Panc1 (cell line): ENCODE data around the gene SERTM1. TPM values are rescaled to one million over a fixed set of nuclear protein-coding genes. Genes with fewer than 3 reads are reported as not detected.

Experiments used
- ATAC-seq: fragments of 200-7000 bp; cut with Tn5 transposase; 2 replicates; pipeline ENCODE4 v1.9.1; 2020; ENCODE audit warnings: mild to moderate bottlenecking, moderate library complexity
- BruUV-seq: library from RNA; stranded (reverse); fragments of 400-500 nt; replicated peaks from 2 replicates; lab custom pipeline; 2021; lab: Mats Ljungman, UMichigan
- CTCF ChIA-PET: fragments of 300-600 bp; sonication (Branson Sonifier 250); formaldehyde crosslinking; loops from one replicate; lab custom pipeline; 2022; ENCODE audit warnings: antibody characterized with exemption; lab: Charles Lee
- POLR2A ChIA-PET: fragments of 300-600 bp; sonication (Branson Sonifier 250); formaldehyde crosslinking; loops from one replicate; lab custom pipeline; 2022; ENCODE audit warnings: antibody characterized with exemption; lab: Charles Lee
- DNase-seq: peaks from one replicate; pipeline ENCODE4 v3.0.0-alpha.2; 2010; ENCODE audit warnings: low read depth, low spot score
- H3K27ac ChIP-seq: 2 replicates; pipeline ENCODE4 v1.5.1; 2011; ENCODE audit warnings: mild to moderate bottlenecking, low read length, inconsistent platforms
- H3K27me3 ChIP-seq: fragments of 200-500 bp; sonication (Bioruptor generic); 2 replicates; pipeline ENCODE4 v1.6.0; 2014; ENCODE audit warnings: low read length, inconsistent platforms; ENCODE audit not compliant: control insufficient read depth, insufficient read depth
- H3K36me3 ChIP-seq: fragments of 200-500 bp; sonication (Bioruptor generic); 2 replicates; pipeline ENCODE4 v1.5.1; 2014; ENCODE audit warnings: inconsistent platforms, mild to moderate bottlenecking, low read length, moderate library complexity; ENCODE audit not compliant: control insufficient read depth, insufficient read depth
- H3K4me1 ChIP-seq: 2 replicates; pipeline ENCODE4 v1.5.1; 2011; ENCODE audit warnings: inconsistent platforms, mild to moderate bottlenecking, low read length, moderate library complexity; ENCODE audit not compliant: control insufficient read depth, insufficient read depth
- H3K4me3 ChIP-seq, 2 experiments: 2 replicates each; pipeline ENCODE4 v1.5.1; 2011 to 2012; ENCODE audit warnings: low read depth in 2 of 2, low read length in 2 of 2, mild to moderate bottlenecking in 2 of 2, inconsistent platforms in 1 of 2, moderate library complexity in 1 of 2
- H3K9me3 ChIP-seq: fragments of 200-500 bp; sonication (Bioruptor generic); 2 replicates; pipeline ENCODE4 v1.5.1; 2014; ENCODE audit warnings: low read depth, mild to moderate bottlenecking, inconsistent platforms, low read length, moderate library complexity; ENCODE audit not compliant: control insufficient read depth, insufficient read depth
- CTCF ChIP-seq: fragments of 450-650 bp; IDR thresholded peaks from 2 replicates; pipeline ENCODE4 v1.5.1; 2017; ENCODE audit warnings: mild to moderate bottlenecking
- POLR2AphosphoS5 ChIP-seq: IDR thresholded peaks from 2 replicates; pipeline ENCODE4 v1.6.1; 2012; ENCODE audit warnings: mild to moderate bottlenecking, low read depth, low read length, moderate library complexity
- REST ChIP-seq, 2 experiments: IDR thresholded peaks; 2 replicates each; pipeline ENCODE4 v1.6.1; 2011 to 2012; ENCODE audit warnings: low read depth in 2 of 2, control low read depth in 1 of 2, low read length in 1 of 2, mild to moderate bottlenecking in 1 of 2, moderate library complexity in 1 of 2; ENCODE audit not compliant: insufficient read depth in 1 of 2
- TCF7L2 ChIP-seq: IDR thresholded peaks from 2 replicates; pipeline ENCODE4 v1.6.1; 2011; ENCODE audit warnings: mild to moderate bottlenecking, low read depth, low read length, inconsistent platforms
- in situ Hi-C: cut with HindIII; loops from 2 replicates; pipeline ENCODE4 v1.10.0; 2016; ENCODE audit warnings: low sequenced_read_pairs, low pct_unique_long_range_greater_than_20kb
- intact Hi-C: fragments of 100-400 bp; cut with micrococcal nuclease; formaldehyde crosslinking; loops from one replicate; pipeline ENCODE4 v1.10.0; 2022; ENCODE audit not compliant: unreplicated experiment
- total RNA-seq: library from RNA; stranded (reverse); gene quantifications from one replicate; pipeline ENCODE4 v1.2.1, GENCODE V29; 2021; ENCODE audit not compliant: unreplicated experiment

SERTM1 gene
- total RNA-seq, 1 experiment from 2014 or later = not detected

GRCh38 chr13:36696410-36697010 is 22.7 kb downstream of the SERTM1 start:
- Histone ChIP-seq H3K36me3 (no peaks in the 10 kb centered on the region), H3K27me3 (no peaks in the 10 kb centered on the region), H3K27ac (no peak overlapping the region), H3K4me3 (no peak overlapping the region), H3K4me1 (no peaks in the 10 kb centered on the region), H3K9me3 (no peaks in the 10 kb centered on the region)
- ChIA-PET POLR2A (no interaction called here), CTCF (no interaction called here)
- BruUV-seq = no TSS peak
- in situ Hi-C loops (no loop called here), intact Hi-C loops (no loop called here)
- DNase-seq (no peak), ATAC-seq (no peak)
- no peak for TF ChIP-seq REST (IDR thresholded peaks at IDR 0.05; ENCODE audit: insufficient read depth in 1 of 2, low read depth in 2 of 2, low read length in 1 of 2)
- TF ChIP-seq TCF7L2 = no peak
- no peak for TF ChIP-seq POLR2AphosphoS5

GRCh38 chr13:36700170-36700569 is 26.4 kb downstream of the SERTM1 start:
- ATAC-seq (no peak), DNase-seq (no peak)
- intact Hi-C loops = no loop called here
- no peaks in the 10 kb centered on the region for H3K36me3 ChIP-seq
- BruUV-seq = no TSS peak
- no peaks in the 10 kb centered on the region for H3K27me3 ChIP-seq
- in situ Hi-C loops = no loop called here
- no peak overlapping the region for H3K4me3 ChIP-seq
- ChIA-PET POLR2A (no interaction called here), CTCF (no interaction called here)
- TF ChIP-seq REST (IDR thresholded peaks at IDR 0.05; ENCODE audit: insufficient read depth in 1 of 2, low read depth in 2 of 2, low read length in 1 of 2) (no peak), CTCF (no peak), POLR2AphosphoS5 (no peak)
- no peaks in the 10 kb centered on the region for H3K4me1 ChIP-seq
- no peaks in the 10 kb centered on the region for H3K9me3 ChIP-seq
- H3K27ac ChIP-seq = no peak overlapping the region
